Testis (tissue), 2 donors: ENCODE results near the gene INPP4A.

Experiments used
- CTCF ChIP-seq, 3 experiments: fragments of 450-650 bp in 2 of 3; fragments of 200-600 bp in 1 of 3; sonication (generic) in 1 of 3; IDR thresholded peaks; one replicate each; pipeline ENCODE4 v1.5.1; 2016 to 2019; ENCODE audit warnings: antibody characterized with exemption in 3 of 3, mild to moderate bottlenecking in 2 of 3, moderate library complexity in 1 of 3
- POLR2A ChIP-seq: fragments of 450-650 bp; IDR thresholded peaks from one replicate; pipeline ENCODE4 v1.6.1; 2017; ENCODE audit warnings: antibody characterized with exemption, mild to moderate bottlenecking, moderate library complexity

GRCh38 chr2:98399140-98399539, 45.5 kb upstream of the INPP4A start:
- TF ChIP-seq CTCF (IDR thresholded peaks at IDR 0.05) (no peak), POLR2A (no peak)
